H1 (cell line): Measurements from ENCODE around the gene CANX. TPM values are rescaled to one million over a fixed set of nuclear protein-coding genes. Genes with fewer than 3 reads are reported as not detected.

Experiments used
- BRCA1 ChIP-seq: IDR thresholded peaks from 2 replicates; pipeline ENCODE4 v1.6.1; 2012; ENCODE audit warnings: low read depth, low read length, improper control_type of control experiment
- GABPA ChIP-seq: IDR thresholded peaks from 2 replicates; pipeline ENCODE4 v1.6.1; 2011; ENCODE audit warnings: mild to moderate bottlenecking, low read length, moderate library complexity, borderline replicate concordance; ENCODE audit not compliant: insufficient read depth
- HDAC2 ChIP-seq, 2 experiments: fragments of 300-600 bp in 1 of 2; sonication (generic) in 1 of 2; IDR thresholded peaks; 2 replicates each; pipeline ENCODE4 v1.6.1; 2011 to 2012; ENCODE audit warnings: low read depth in 2 of 2, low read length in 2 of 2, mild to moderate bottlenecking in 2 of 2, moderate library complexity in 2 of 2, borderline replicate concordance in 1 of 2, inconsistent platforms in 1 of 2
- HDAC6 ChIP-seq: IDR thresholded peaks from one replicate; pipeline ENCODE4 v1.7.1; 2012; ENCODE audit warnings: low read depth, mild to moderate bottlenecking, inconsistent platforms, low read length, moderate library complexity
- RAD21 ChIP-seq, 2 experiments: IDR thresholded peaks in 1 of 2; conservative IDR thresholded peaks in 1 of 2; 2 replicates each; pipeline ENCODE4 v1.6.1; 2011; ENCODE audit warnings: low read depth in 2 of 2, low read length in 2 of 2, improper control_type of control experiment in 1 of 2, inconsistent platforms in 1 of 2, mild to moderate bottlenecking in 1 of 2, moderate library complexity in 1 of 2
- TAF1 ChIP-seq: IDR thresholded peaks from 2 replicates; pipeline ENCODE4 v1.6.1; 2011; ENCODE audit warnings: mild to moderate bottlenecking, low read depth, low read length
- polyA plus RNA-seq, 7 experiments: library from polyadenylated mRNA; depleted of rRNA in 3 of 7; stranded (reverse) in 5 of 7; unstranded in 2 of 7; fragments of >200 nt in 5 of 7; fragments of 200-250 nt in 2 of 7; gene quantifications; 1 replicate in 5 of 7; 2 replicates in 1 of 7; 4 replicates in 1 of 7; pipeline versions ENCODE4 v1.2.1 to v1.2.3, GENCODE V29; 2011 to 2013; ENCODE audit warnings: missing spikeins in 2 of 7, mixed read lengths in 2 of 7
- total RNA-seq: library from RNA; stranded (reverse); fragmentation: NEBNext Ultra II Directional; extraction: Animal tissue kit (Norgen Biotek cat#: 25700); gene quantifications from 2 replicates; pipeline ENCODE4 v1.2.1, GENCODE V29; 2021
- TF ChIP-seq, protein P1 (sequence below), 3 experiments: IDR thresholded peaks; 1 replicate in 2 of 3; 2 replicates in 1 of 3; pipeline versions ENCODE4 v1.5.1 to v1.6.1; 2011; ENCODE audit warnings: low read length in 3 of 3, mild to moderate bottlenecking in 3 of 3, inconsistent platforms in 2 of 3, low read depth in 1 of 3, moderate library complexity in 1 of 3; ENCODE audit not compliant: insufficient read depth in 1 of 3; ENCODE audit errors: control extremely low read depth in 1 of 3

CANX gene
- total and polyA plus RNA-seq, 2 of the 8 experiments (the other 6 are each of a cell fraction or from before 2014, with no cell fraction given), result 136 to 691 TPM

DNA sequence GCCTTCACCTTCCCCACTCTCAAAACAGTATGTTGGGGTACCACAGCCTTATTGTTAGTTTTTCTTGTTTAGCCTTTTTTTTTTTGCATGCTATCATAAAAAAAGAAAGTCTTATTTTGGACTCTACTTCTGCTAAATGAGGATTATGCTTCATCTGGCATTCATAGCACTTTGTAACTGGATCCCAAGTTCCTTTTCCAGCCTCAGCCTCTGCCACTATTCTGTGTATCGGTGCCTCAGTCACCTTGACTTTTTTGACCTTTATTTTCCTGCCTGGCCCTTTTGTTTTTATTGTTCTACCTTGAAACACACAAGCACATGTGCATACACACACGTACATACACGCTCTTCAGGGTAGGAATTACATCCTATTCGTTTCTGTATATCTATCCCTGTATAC lies 25.4 kb downstream of the CANX start (continued):
- TF ChIP-seq GABPA (no peak), RAD21 (IDR thresholded peaks at IDR 0.05 in 1 of 2, conservative IDR thresholded peaks at IDR 0.05 in 1 of 2; ENCODE audit: low read depth in 2 of 2, low read length in 2 of 2) (no peak), HDAC2 (IDR thresholded peaks at IDR 0.05; ENCODE audit: borderline replicate concordance in 1 of 2, low read depth in 2 of 2, low read length in 2 of 2) (no peak), TAF1 (no peak), HDAC6 (no peak), BRCA1 (no peak)
- TF ChIP-seq, protein P1, sequence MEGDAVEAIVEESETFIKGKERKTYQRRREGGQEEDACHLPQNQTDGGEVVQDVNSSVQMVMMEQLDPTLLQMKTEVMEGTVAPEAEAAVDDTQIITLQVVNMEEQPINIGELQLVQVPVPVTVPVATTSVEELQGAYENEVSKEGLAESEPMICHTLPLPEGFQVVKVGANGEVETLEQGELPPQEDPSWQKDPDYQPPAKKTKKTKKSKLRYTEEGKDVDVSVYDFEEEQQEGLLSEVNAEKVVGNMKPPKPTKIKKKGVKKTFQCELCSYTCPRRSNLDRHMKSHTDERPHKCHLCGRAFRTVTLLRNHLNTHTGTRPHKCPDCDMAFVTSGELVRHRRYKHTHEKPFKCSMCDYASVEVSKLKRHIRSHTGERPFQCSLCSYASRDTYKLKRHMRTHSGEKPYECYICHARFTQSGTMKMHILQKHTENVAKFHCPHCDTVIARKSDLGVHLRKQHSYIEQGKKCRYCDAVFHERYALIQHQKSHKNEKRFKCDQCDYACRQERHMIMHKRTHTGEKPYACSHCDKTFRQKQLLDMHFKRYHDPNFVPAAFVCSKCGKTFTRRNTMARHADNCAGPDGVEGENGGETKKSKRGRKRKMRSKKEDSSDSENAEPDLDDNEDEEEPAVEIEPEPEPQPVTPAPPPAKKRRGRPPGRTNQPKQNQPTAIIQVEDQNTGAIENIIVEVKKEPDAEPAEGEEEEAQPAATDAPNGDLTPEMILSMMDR (IDR thresholded peaks at IDR 0.05; ENCODE audit: control extremely low read depth in 1 of 3, insufficient read depth in 1 of 3, low read depth in 1 of 3, low read length in 3 of 3), result no peak
- TF ChIP-seq, all 59 proteins: peak for 0
